ENCODE data around the gene IRS2. TPM values are rescaled to one million over a fixed set of nuclear protein-coding genes. Genes with fewer than 3 reads are reported as not detected.

The IRS2 gene
- total RNA-seq, 1 experiment from 2014 or later = 5.9 TPM

GRCh38 chr13:109750221-109750775 is 36.1 kb downstream of the IRS2 start:
- DNase-seq (ENCODE audit: low read depth, low spot score) = no peak
- BruUV-seq (replicated peaks) = no TSS peak
- Histone ChIP-seq H3K4me1 (ENCODE audit: control insufficient read depth, insufficient read depth, low read length) (no peaks in the 10 kb centered on the region; the same call in 1 of the 2 replicates), H3K27ac (ENCODE audit: low read length) (no peak overlapping the region), H3K9me3 (ENCODE audit: control insufficient read depth, insufficient read depth, low read depth, low read length) (no peaks in the 10 kb centered on the region), H3K27me3 (ENCODE audit: control insufficient read depth, insufficient read depth, low read length) (no peaks in the 10 kb centered on the region), H3K36me3 (ENCODE audit: control insufficient read depth, insufficient read depth, low read length) (no peaks in the 10 kb centered on the region), H3K4me3 (ENCODE audit: low read depth in 2 of 2, low read length in 2 of 2) (no peak overlapping the region)
- ChIA-PET CTCF (no interaction called here), POLR2A (no interaction called here)
- TF ChIP-seq TCF7L2 (IDR thresholded peaks at IDR 0.05; ENCODE audit: low read depth, low read length) (no peak), REST (IDR thresholded peaks at IDR 0.05; ENCODE audit: insufficient read depth in 1 of 2, low read depth in 2 of 2, low read length in 1 of 2) (no peak), CTCF (IDR thresholded peaks at IDR 0.05) (no peak), POLR2AphosphoS5 (IDR thresholded peaks at IDR 0.05; ENCODE audit: low read depth, low read length) (no peak), SIN3A (IDR thresholded peaks at IDR 0.05; ENCODE audit: borderline replicate concordance, insufficient read depth, low read depth, low read length) (no peak)
- no peak for ATAC-seq
- in situ Hi-C loops (cut with HindIII; ENCODE audit: low pct_unique_long_range_greater_than_20kb, low sequenced_read_pairs) = no loop called here
- intact Hi-C loops (cut with micrococcal nuclease; ENCODE audit: unreplicated experiment) = no loop called here

GRCh38 chr13:109749365-109749764 is 37.0 kb downstream of the IRS2 start:
- no peak for TF ChIP-seq TCF7L2 (IDR thresholded peaks at IDR 0.05; ENCODE audit: low read depth, low read length)
- no peak for TF ChIP-seq REST (IDR thresholded peaks at IDR 0.05; ENCODE audit: insufficient read depth in 1 of 2, low read depth in 2 of 2, low read length in 1 of 2)
- TF ChIP-seq SIN3A (IDR thresholded peaks at IDR 0.05; ENCODE audit: borderline replicate concordance, insufficient read depth, low read depth, low read length) = no peak
- TF ChIP-seq POLR2AphosphoS5 (IDR thresholded peaks at IDR 0.05; ENCODE audit: low read depth, low read length) = no peak
- TF ChIP-seq CTCF (IDR thresholded peaks at IDR 0.05) = no peak
- Histone ChIP-seq H3K4me1 (ENCODE audit: control insufficient read depth, insufficient read depth, low read length) (no peaks in the 10 kb centered on the region; the same call in 1 of the 2 replicates), H3K36me3 (ENCODE audit: control insufficient read depth, insufficient read depth, low read length) (no peaks in the 10 kb centered on the region), H3K4me3 (ENCODE audit: low read depth in 2 of 2, low read length in 2 of 2) (no peak overlapping the region), H3K9me3 (ENCODE audit: control insufficient read depth, insufficient read depth, low read depth, low read length) (no peaks in the 10 kb centered on the region), H3K27ac (ENCODE audit: low read length) (no peak overlapping the region), H3K27me3 (ENCODE audit: control insufficient read depth, insufficient read depth, low read length) (no peaks in the 10 kb centered on the region)
- no peak for DNase-seq (ENCODE audit: low read depth, low spot score)
- POLR2A ChIA-PET = no interaction called here
- intact Hi-C loops (cut with micrococcal nuclease; ENCODE audit: unreplicated experiment) = no loop called here
- ATAC-seq = no peak
- CTCF ChIA-PET = no interaction called here
- in situ Hi-C loops (cut with HindIII; ENCODE audit: low pct_unique_long_range_greater_than_20kb, low sequenced_read_pairs) = no loop called here
- no TSS peak for BruUV-seq (replicated peaks)
